SK-N-SH treated with all-trans-retinoic acid at 6 μM for 48 hours (cell line): ENCODE results near the gene CAMK2A.

Experiments
- ATAC-seq: fragments of 200-7000 bp; cut with Tn5 transposase; 3 replicates; pipeline ENCODE4 v1.9.1; 2020; ENCODE audit warnings: mild to moderate bottlenecking, moderate library complexity
- ARNTL ChIP-seq: fragments of 450-650 bp; formaldehyde crosslinking; IDR thresholded peaks from 2 replicates; pipeline ENCODE4 v1.5.0; 2020; ENCODE audit warnings: low read depth, mild to moderate bottlenecking, moderate library complexity, borderline replicate concordance
- CREB5 ChIP-seq: fragments of 250-450 bp; sonication (Bioruptor Pico); IDR thresholded peaks from 2 replicates; pipeline ENCODE4 v1.5.1; 2020; ENCODE audit warnings: low read depth, mild to moderate bottlenecking, moderate library complexity
- CSDC2 ChIP-seq: fragments of 250-450 bp; sonication (Bioruptor Pico); IDR thresholded peaks from 2 replicates; pipeline ENCODE4 v1.5.0; 2020; ENCODE audit warnings: mild to moderate bottlenecking, moderate library complexity
- GLIS3 ChIP-seq: fragments of 250-450 bp; sonication (Bioruptor Pico); IDR thresholded peaks from 2 replicates; pipeline ENCODE4 v1.5.0; 2020; ENCODE audit warnings: mild to moderate bottlenecking, moderate library complexity
- POU6F1 ChIP-seq: fragments of 250-450 bp; sonication (Bioruptor Pico); IDR thresholded peaks from 2 replicates; pipeline ENCODE4 v1.8.0; 2021; ENCODE audit warnings: low read depth, mild to moderate bottlenecking, moderate library complexity, borderline replicate concordance
- PPARA ChIP-seq: fragments of 250-450 bp; sonication (Bioruptor Pico); IDR thresholded peaks from 2 replicates; pipeline ENCODE4 v1.5.0; 2020; ENCODE audit warnings: mild to moderate bottlenecking, borderline replicate concordance
- TCF4 ChIP-seq: fragments of 250-450 bp; sonication (Bioruptor Pico); IDR thresholded peaks from 2 replicates; pipeline ENCODE4 v1.8.0; 2021; ENCODE audit warnings: mild to moderate bottlenecking, moderate library complexity, borderline replicate concordance
- TOX ChIP-seq: fragments of 250-450 bp; sonication (Bioruptor Pico); IDR thresholded peaks from 2 replicates; pipeline ENCODE4 v1.8.0; 2021; ENCODE audit warnings: mild to moderate bottlenecking, moderate library complexity, borderline replicate concordance
- ZC3H10 ChIP-seq: fragments of 250-450 bp; sonication (Bioruptor Pico); IDR thresholded peaks from 2 replicates; pipeline ENCODE4 v1.5.1; 2021; ENCODE audit warnings: mild to moderate bottlenecking, moderate library complexity
- ZFP30 ChIP-seq: fragments of 450-650 bp; formaldehyde crosslinking; IDR thresholded peaks from 2 replicates; pipeline ENCODE4 v1.5.0; 2022; ENCODE audit warnings: mild to moderate bottlenecking, moderate library complexity
- ZNF565 ChIP-seq: fragments of 450-650 bp; formaldehyde crosslinking; conservative IDR thresholded peaks from 2 replicates; pipeline ENCODE4 v1.5.0; 2020; ENCODE audit warnings: low read depth, mild to moderate bottlenecking, moderate library complexity
- ZNF8 ChIP-seq: fragments of 450-650 bp; formaldehyde crosslinking; IDR thresholded peaks from 2 replicates; pipeline ENCODE4 v1.5.0; 2020; ENCODE audit warnings: mild to moderate bottlenecking, moderate library complexity
- TF ChIP-seq, protein P1 (sequence below): fragments of 250-450 bp; sonication (Bioruptor Pico); IDR thresholded peaks from 2 replicates; pipeline ENCODE4 v1.5.1; 2021; ENCODE audit warnings: mild to moderate bottlenecking, moderate library complexity
- TF ChIP-seq, protein P2 (sequence below): fragments of 250-450 bp; sonication (Bioruptor Pico); IDR thresholded peaks from 2 replicates; pipeline ENCODE4 v1.5.0; 2020; ENCODE audit warnings: mild to moderate bottlenecking, moderate library complexity

Gene CAMK2A

GRCh38 chr5:150227606-150228273 is 61.8 kb downstream of the CAMK2A start:
- ATAC-seq: peak; percentile 26; the same call in 2 of the 3 replicates
- TF ChIP-seq ZFP30 (CRISPR knock-in tag) (no peak), PPARA (CRISPR knock-in tag) (no peak), GLIS3 (CRISPR knock-in tag) (no peak), TOX (no peak)
- TF ChIP-seq, protein P1, sequence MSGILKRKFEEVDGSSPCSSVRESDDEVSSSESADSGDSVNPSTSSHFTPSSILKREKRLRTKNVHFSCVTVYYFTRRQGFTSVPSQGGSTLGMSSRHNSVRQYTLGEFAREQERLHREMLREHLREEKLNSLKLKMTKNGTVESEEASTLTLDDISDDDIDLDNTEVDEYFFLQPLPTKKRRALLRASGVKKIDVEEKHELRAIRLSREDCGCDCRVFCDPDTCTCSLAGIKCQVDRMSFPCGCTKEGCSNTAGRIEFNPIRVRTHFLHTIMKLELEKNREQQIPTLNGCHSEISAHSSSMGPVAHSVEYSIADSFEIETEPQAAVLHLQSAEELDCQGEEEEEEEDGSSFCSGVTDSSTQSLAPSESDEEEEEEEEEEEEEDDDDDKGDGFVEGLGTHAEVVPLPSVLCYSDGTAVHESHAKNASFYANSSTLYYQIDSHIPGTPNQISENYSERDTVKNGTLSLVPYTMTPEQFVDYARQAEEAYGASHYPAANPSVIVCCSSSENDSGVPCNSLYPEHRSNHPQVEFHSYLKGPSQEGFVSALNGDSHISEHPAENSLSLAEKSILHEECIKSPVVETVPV: no peak

DNA sequence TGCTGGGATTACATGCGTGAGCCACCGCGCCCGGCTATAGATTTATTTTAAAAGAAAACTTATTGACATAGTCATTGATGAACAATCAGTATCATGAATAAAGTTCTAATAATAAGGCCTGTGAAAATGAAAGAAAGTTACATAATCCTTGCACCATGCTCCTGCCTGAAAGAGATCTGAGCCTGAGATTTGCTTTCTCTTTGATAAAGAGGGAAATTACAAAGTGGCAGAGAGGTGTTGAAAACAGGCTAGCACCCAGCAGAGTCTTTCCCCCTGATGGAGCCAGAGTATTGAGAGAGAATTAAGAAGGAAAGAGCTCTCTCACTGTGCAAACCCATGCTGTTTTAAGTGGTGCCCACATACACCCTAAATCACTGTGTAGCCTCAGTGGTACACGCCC is 62.5 kb downstream of the CAMK2A start:
- ATAC-seq: no peak; the same call in 2 of the 3 replicates
- TF ChIP-seq ZC3H10 (CRISPR knock-in tag) (no peak), CREB5 (CRISPR knock-in tag) (no peak), ARNTL (CRISPR knock-in tag) (no peak), ZFP30 (CRISPR knock-in tag) (no peak), ZNF565 (CRISPR knock-in tag) (no peak), ZNF8 (CRISPR knock-in tag) (no peak), TCF4 (no peak), TOX (no peak), CSDC2 (CRISPR knock-in tag) (no peak), POU6F1 (CRISPR knock-in tag) (no peak)
- TF ChIP-seq, protein P2, sequence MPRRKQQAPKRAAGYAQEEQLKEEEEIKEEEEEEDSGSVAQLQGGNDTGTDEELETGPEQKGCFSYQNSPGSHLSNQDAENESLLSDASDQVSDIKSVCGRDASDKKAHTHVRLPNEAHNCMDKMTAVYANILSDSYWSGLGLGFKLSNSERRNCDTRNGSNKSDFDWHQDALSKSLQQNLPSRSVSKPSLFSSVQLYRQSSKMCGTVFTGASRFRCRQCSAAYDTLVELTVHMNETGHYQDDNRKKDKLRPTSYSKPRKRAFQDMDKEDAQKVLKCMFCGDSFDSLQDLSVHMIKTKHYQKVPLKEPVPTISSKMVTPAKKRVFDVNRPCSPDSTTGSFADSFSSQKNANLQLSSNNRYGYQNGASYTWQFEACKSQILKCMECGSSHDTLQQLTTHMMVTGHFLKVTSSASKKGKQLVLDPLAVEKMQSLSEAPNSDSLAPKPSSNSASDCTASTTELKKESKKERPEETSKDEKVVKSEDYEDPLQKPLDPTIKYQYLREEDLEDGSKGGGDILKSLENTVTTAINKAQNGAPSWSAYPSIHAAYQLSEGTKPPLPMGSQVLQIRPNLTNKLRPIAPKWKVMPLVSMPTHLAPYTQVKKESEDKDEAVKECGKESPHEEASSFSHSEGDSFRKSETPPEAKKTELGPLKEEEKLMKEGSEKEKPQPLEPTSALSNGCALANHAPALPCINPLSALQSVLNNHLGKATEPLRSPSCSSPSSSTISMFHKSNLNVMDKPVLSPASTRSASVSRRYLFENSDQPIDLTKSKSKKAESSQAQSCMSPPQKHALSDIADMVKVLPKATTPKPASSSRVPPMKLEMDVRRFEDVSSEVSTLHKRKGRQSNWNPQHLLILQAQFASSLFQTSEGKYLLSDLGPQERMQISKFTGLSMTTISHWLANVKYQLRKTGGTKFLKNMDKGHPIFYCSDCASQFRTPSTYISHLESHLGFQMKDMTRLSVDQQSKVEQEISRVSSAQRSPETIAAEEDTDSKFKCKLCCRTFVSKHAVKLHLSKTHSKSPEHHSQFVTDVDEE (CRISPR knock-in tag): no peak

GRCh38 chr5:150224483-150225027 is 65.0 kb downstream of the CAMK2A start:
- TF ChIP-seq, protein P1: no peak
- TF ChIP-seq CREB5 (CRISPR knock-in tag) (no peak), PPARA (CRISPR knock-in tag) (no peak), POU6F1 (CRISPR knock-in tag) (no peak)

More at GRCh38 chr5:150224483-150225027, 65.0 kb downstream of the CAMK2A start:
- no peak for ATAC-seq
